B cell (primary cell): Measurements from ENCODE around the gene PAF1.

Experiments
- EZH2 ChIP-seq: IDR thresholded peaks from 2 replicates; pipeline ENCODE4 v1.6.1; 2012; ENCODE audit warnings: borderline replicate concordance, low read depth, mild to moderate bottlenecking, moderate library complexity, low read length; ENCODE audit not compliant: insufficient read depth, poor library complexity, severe bottlenecking
- TF ChIP-seq, protein P1 (sequence below): fragments of 200-600 bp; IDR thresholded peaks from one replicate; pipeline ENCODE4 v1.8.0; 2022; ENCODE audit warnings: antibody characterized with exemption, mild to moderate bottlenecking

DNA sequence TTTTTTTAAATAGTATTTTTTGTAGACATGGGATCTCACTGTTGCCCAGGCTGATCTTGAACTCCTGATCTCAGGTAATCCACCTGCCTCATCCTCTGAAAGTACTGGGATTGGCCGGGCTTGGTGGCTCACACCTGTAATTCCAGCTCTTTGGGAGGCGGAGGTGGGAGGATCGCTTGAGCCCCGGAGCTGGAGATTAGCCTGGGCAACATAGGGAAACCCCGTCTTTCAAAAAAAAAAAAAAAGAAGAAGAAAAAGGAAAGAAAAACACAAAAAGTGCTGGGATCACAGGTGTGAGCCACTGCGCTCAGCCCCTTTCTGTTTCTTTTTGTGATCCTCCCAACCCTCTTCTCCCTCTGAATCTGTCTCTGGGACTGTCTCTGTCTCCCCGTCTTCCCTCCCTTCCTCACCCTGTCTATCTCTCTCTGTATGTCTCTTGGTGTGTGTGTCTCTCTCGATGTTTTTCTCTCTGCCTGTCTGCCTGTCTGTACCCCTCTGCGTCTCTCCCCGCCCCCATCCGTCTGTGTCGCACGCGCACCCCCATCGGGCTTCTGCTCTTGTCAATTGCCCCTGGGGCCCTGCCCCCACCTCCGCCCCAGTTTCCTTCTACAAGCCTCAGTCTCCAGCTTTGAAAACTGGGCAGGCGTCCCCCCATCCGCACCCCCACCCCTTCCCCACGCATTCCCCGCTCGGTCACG is 15.2 kb upstream of the PAF1 start:
- TF ChIP-seq EZH2 = no peak
- TF ChIP-seq, protein P1, sequence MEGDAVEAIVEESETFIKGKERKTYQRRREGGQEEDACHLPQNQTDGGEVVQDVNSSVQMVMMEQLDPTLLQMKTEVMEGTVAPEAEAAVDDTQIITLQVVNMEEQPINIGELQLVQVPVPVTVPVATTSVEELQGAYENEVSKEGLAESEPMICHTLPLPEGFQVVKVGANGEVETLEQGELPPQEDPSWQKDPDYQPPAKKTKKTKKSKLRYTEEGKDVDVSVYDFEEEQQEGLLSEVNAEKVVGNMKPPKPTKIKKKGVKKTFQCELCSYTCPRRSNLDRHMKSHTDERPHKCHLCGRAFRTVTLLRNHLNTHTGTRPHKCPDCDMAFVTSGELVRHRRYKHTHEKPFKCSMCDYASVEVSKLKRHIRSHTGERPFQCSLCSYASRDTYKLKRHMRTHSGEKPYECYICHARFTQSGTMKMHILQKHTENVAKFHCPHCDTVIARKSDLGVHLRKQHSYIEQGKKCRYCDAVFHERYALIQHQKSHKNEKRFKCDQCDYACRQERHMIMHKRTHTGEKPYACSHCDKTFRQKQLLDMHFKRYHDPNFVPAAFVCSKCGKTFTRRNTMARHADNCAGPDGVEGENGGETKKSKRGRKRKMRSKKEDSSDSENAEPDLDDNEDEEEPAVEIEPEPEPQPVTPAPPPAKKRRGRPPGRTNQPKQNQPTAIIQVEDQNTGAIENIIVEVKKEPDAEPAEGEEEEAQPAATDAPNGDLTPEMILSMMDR = no peak
